HG03571 (cell line): Measurements from ENCODE around the gene RBBP9.
"Not testable (repeated sequence)": the region's sequence is repeated elsewhere in the genome, so short reads cannot be mapped to it uniquely, and the experiment has no call there.

Experiments
- ATAC-seq: cut with Tn5 transposase; IDR thresholded peaks from one replicate; pipeline ENCODE4 v1.9.1; 2021; ENCODE audit not compliant: unreplicated experiment

Gene RBBP9

DNA sequence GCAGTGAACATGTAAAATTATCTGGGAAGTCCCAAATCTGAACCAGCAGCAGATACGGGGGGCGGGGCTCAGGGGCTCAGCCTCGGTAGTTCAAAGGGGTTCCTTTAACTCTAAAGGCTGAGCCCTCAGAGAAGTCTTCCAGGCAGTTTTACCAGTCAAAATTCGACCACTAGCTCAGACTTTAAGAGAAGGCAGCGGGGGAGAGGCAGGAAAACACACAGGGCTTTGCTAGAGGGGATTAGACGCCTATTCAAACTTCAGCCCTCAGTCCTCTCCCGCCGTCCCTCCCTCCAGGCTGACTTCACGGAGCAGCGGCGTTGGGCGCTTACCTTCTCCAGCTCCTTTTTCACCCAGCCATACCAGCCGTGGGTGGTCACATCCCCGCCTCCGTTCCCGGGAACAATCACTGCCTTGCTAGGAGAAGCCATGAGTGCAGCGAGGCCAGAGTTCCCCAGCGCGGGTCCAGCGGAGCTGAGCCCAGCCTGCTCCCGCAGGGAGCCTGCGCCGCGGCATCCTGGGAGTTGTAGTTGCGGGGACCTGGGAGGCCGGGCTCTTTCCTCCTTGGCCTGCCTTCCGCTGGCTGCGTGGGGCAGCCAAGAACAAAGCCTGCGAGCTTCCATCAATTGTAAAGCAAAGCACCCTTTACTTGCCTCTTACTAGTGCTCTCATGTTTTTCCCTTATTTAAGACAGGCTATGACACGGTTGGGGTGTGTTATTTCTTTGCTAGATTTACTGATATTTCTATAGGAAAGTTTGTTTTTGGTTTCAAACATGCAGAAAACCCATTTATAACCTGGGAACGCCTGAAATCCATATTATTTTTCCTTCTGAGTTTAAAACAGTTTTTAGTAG, at the start of gene RBBP9:
Gene RBBP9, minus strand, starts transcription at position 486 of the 853 bp plus-strand sequence. Its CDS starts 58 bp downstream, at position 428.
- peak; percentile 99 for ATAC-seq

DNA sequence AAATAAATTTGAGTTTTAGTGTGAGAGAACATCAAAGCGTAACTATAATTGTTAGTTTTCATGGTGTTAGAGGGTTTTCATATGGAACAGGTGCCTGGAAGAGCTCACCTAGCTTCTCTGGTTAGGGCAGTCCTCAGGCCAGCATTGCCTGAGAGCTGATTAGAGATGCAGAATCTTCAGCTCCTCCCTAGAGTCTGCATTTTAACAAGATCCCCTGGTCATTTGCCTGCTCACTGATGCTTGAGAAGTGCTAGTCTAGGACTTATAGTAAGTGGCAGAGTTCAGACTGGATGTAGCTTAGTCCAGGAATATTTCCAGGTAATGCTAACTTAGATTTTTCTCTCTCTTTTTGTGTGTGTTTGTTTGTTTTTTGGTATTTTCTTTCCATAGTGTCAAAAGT, 48.5 kb upstream of the RBBP9 start:
- no peak for ATAC-seq

DNA sequence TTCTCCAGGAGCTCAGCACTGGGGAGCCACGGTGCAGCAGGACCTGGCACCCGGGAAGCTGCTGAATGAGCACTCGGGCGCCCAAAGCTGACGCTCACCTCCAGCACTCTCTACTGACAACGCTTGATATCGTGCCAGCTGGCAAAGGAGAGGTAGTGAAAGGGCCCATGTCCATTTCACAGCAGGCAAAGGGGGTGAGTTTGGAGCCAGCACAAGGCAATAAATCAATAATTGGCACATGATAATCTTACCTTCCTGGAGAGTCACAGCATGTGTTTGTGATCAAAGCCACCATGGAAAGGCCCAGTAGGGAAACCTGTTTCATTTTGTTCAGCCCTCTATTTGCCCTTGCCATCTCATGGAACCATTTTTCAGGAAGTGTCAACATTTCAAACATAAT, 46.9 kb upstream of the RBBP9 start:
- ATAC-seq, result no peak

DNA sequence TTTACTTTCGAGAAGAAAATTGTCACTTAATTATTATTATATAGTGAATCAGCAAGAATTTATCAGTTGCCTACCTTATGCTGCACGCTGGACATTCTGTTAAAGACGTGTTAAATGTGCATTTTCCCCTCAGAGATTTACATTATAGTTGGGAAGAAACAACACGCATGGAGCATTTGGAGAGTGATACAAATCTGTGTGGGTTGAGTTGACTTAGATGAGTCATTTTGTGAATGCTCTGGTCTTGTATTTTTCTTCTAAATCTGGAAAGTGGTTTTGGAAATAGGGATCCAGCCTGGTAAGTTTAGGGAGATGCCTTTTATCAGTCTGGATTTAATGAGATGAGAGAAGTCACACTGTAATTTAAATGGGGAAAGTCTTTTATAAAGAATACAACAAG, 46.2 kb upstream of the RBBP9 start:
- ATAC-seq, result no peak

DNA sequence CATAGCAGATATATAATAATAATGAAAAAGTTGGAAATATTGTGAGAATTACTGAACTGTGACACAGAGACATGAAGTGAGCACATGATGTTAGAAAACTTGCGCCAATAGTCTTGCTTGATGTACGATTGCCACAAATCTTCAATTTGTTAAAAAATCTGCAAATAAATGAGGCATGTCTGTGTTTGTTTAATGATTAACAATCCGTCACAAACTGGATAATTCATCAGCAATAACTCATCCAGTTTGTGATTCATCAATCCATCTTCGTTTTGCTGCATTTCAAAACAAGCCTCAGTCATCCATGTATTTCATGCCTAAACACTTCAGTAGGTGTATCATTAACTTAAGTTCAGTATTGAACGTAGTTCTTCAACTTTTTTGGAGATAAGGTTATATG, 44.7 kb upstream of the RBBP9 start:
- ATAC-seq, result no peak

DNA sequence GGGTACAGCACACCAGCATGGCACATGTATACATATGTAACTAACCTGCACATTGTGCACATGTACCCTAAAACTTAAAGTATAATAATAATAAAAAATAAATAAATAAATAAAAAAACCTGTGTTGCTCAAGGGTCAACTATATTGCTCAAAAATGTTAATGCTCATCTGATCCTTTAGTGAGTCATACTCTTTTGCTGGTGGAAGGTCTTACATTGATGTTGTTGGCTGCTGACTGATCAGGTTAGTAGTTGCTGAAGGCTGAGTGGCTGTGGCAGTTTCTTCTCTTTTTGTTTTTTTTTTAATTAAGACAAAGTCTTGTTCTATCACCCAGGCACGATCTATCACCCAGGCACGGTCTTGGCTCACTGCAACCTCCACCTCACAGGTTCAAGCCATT, 40.6 kb upstream of the RBBP9 start:
- ATAC-seq, result no peak

DNA sequence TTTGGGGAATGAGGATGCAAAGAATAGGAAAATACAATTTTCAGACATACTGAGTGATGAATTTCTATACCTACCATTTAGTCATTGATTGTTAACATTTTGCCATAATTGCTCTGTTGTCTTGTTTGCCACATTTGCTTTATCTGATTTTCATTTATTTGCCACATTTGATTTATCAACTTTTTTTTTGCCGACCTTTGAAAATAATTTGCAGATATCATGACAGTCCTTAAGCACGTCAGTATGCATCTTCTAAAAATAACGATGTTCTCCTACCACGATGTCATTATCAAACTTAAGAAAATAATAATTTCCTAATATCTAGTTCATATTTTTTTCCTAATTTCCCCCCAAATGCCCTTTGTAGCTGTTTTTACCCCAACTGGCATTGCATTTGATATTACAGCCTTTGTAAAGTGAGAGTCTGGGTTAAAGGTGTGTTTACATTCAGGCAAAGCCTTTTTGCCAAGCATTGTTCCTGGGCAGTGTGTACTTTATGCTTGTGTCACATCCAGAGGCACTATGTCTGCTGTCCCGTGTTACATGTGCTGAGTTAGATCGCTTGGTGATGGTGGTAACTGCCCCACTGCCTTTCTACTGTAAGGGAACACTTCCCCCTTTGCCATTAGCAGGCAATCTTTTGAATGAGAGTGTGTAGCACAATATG, 37.1 kb upstream of the RBBP9 start:
- ATAC-seq, result no peak

DNA sequence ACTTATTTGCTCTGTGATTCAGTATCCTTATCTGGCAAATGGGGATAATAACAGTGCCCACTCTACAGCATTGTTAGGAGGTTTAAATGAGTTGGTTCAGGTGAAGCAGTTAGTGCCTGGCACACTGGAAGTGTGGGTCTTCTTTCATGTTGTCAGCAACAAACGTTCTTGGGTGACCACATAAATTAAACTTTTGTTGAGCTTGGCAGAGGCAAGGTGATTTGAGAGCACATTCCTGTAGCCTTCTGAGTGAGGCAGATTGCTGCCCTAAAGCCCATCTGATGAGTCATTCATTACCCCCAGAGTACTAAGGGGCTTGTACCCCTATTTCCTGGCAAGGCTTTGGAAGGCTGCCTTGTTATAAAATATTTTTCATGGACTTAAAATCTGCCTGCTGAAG, 36.5 kb upstream of the RBBP9 start:
- no peak for ATAC-seq

DNA sequence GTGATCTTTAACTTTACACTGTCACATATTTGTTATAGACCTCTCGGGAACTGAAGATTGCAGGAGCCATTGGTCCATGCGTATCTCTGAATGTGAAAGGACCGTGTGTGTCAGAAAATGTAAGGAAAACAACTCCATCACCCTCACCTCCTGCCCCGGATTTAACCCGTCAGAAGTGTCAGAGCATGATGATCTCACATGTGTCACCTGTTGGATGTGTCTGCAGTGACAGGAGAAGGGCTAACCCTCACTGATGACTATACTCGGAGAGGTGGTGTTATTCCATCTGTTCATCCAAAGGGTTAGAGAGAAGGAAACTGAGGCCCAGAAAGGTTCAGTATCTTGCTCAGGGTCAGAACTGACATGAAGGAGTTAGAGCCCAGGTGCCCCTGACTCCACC, 35.6 kb upstream of the RBBP9 start:
- ATAC-seq, result no peak

DNA sequence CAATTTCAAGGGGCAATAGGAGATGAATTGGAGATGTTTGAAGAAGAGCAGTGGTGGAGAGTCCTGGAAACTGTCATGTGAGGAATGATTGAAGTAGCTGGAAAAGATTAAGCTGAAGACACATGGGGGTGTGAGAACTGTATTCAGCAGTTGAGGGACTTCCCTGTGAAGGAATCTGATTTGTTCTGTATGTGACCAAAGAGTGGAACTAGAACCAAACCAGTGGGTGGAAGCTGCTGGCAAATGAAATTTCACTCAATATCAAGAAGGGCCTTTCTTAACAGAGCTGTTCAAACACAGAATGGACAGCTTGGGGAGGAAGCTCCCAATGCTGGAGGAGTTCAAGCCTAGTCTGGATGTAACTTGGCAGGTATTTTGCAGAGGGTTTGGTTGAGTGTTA, 32.0 kb upstream of the RBBP9 start:
- no peak for ATAC-seq

DNA sequence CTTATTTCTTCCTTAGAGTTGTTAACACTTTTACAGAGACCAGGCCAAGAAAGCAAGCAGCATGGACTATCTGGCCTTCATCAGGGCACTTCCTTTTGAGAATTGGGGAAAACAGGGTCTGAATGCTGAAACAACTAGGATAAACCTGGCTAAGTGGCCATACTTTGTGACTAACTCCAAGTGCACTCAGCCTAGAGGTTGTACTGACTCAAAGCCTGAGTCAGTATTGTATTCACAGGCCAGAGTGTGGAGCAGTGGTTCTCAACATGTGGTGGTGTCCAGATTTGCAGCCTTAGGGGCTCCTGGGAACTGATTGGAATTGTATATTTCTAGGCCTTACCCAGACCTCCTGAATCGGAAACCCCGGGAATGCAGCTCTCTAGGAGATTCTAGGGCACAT, 30.8 kb upstream of the RBBP9 start:
- no peak for ATAC-seq

DNA sequence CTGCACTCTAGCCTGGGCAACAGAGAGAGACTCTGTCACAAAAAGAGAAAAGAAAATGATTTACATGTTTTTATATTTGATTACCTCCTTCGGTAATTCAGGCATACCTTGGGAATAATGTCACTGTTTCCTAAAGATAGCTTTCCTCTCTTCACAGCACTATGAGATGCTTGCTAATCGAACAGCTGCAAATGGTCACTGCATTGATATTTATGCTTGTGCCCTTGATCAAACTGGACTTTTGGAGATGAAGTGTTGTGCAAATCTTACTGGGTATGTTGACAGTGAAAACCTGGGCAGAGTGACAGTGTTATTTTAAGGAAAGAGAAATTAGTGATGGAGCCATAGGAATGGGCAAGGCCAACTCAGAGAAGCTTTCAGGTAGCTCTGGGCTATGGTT, 30.3 kb upstream of the RBBP9 start:
- no peak for ATAC-seq

DNA sequence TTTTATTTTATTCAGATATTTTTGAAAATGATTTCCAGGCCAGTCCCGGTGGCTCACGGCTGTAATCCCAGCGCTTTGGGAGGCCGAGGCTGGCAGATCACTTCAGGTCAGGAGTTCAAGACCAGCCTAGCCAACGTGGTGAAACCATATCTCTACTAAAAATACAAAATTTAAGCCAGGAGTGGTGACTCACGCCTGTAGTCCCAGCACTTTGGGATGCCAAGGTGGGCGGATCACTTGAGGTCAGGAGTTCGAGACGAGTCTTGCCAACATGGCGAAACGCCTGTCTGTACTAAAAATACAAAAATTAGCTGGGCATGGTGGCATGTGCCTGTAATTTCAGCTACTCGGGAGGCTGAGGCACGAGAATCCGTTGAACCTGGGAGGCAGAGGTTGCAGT, 29.7 kb upstream of the RBBP9 start:
- not testable (repeated sequence) for ATAC-seq

DNA sequence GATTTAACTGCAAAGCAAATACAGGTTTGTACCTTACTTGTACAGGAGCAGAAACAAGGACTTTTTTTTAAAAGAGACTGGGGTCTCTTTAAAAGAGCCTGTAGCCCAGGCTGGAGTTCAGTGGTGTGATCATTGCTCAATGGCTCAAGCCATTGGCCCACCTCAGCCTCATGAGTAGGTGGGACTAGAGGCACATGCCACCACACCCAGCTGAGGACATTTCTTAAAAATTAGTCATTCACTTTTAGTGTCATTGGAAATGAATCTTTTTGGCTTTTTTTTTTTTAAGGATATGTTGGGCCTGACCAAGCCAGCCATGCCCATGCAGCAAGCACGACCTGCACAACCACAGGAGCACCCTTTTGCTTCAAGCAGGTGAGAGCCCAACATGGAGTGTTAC, 27.6 kb upstream of the RBBP9 start:
- no peak for ATAC-seq

DNA sequence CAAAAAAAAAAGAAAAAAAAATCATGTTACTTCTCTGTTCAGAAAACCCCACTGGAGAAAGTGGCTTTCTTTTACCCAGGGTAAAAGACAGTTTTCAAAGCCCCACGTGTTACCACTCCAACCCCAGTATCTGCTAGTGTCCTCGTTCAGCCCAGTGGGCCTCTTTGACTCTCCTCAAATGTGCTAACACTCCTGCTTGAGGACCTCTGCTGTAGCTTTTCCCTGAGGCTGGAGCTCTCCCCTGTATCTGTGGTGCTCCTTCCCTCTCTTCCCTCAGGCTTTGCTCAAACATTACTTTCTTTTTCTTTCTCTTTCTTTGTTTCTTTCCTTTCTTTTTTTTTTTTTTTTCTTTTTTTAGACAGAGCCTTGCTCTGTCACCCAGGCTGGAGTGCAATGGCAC, 26.0 kb upstream of the RBBP9 start:
- ATAC-seq, result no peak

DNA sequence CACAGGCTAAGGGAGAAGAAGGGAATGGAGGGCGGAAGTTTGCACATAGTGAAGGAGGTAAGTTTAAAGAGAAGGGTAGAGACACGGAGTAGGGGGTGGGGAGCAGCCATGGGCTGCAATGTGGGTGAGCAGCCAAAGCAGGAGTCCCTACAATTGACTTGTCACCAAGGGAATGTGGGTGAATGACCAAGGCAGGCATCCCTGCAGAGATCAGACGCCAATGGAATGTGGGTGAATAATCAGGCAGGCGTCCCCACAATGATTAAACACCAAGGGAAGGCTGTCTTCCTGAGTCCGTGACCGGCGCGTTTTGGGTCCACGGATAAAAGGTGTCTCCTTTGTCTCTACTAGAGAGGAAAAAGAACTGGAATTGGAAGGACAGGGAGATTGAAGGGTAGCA, 25.0 kb upstream of the RBBP9 start:
- ATAC-seq, result not testable (repeated sequence)

DNA sequence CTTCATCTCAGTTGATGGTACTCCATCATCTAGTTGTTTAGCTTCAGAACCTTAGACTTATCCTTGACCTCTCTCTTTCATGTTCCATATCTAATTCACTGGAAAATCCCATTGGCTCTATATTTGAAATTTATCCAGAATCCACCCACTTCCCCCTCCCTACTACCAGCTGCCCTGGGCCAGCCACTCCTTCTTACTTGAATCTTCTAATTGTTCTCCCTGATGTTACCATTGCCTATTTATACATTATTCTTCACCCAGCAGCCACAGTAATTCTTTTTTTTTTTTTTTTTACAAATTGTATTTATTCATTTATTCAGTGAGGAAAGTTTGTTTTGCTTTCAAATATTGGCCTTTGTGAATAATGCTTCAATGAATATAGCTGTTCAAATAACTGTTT, 18.9 kb upstream of the RBBP9 start:
- ATAC-seq, result no peak

DNA sequence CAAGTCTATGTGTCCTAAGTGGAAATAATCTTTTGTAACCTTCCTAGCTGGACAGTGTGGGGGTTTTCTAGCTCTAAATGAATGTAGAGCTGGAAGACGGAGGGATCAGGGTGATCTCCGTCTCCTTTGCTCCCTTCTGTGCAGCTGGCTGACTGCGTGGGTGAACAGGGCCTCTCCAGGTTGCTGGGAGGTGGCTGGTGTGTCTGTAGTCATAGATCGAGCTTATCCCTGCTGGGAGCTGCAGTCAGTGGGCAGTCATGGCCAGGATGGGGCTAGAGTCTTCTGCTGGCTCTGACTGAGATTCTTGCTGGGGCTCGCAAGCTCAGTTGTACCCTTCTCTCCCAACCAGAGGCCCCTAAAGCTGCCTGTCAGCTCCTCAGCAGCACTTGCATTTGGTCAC, 17.1 kb upstream of the RBBP9 start:
- ATAC-seq, result no peak

DNA sequence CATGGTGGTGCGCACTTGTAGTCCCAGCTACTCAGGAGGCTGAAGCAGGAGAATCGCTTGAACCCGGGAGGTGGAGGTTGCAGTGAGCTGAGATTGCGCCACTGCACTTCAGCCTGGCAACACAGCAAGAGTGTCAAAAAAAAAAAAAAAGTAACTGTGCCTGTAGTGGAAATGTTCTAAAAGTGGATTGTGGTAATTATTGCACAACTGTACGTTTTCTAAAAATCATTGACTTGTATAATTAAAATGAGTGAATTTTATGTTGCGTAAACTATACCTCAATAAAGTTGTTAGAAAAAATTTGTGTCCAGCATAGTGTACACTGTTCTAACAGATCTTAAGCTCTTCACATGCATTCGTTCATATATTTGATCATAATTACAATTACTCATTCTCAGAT, 16.2 kb upstream of the RBBP9 start:
- no peak for ATAC-seq

DNA sequence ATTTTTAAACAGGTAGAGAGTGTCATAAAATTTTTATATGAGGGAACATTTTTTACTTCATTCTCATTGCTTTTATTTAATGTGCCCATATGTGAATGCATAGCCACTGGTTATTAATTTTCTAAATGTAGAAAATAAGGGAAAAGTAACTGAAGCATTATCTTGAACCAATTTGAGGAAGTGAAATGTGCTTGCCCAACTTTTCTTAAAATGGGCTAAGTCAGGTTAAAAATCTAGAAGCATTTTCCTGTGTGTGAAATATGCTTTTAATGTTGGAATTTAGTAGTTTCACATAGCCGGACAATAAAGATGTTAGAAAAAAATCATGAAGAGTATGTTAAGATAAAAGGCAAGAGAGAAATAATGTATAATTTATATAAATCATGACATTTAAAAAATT, 14.5 kb upstream of the RBBP9 start:
- ATAC-seq, result no peak

DNA sequence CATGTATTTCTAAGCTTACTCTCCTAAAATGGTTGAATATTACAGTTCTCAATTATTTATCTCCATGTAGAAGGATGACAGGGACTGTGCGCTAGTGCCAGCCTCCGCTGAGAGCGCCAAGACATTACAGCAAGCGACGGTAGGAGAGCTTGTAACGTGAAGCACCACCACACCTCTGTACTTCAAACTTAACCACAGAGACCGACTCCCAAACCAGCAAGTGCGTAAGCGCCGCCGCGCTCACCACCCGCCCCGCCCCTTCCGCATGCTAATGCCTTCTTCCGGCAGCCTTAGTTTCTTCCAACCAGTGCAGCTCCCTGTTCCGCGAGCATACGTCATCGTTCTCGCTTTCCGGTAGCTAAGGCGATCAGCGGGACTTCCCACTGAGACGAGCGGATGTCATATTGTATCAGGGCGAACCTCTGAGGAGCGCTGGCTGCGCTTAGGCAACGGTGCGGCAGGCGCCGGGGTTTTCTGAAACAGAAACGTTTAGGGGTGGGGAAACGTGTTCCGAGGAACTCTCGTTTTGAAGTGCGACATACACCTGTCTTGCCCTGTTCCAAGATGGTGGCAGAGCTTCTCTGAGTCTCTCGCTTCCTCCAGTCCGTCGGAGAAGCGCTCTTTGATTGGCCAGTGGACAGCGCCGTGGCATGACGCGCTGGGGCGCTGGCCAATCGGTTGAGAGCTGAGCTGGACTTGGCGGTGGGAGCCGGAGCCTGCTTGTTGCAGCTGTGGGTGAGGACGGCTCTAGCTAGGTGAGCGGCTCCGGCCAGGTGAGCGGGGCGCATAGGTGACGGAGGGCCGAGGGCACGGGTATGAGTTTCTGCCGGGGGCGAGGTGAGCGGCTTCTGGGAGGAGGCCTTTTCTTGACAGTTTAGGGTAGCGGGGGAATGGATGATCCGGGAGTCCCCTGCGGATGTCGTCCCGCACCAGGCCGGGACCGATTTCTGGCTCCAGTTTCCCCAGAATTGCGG, 10.5 kb upstream of the RBBP9 start, which contains the start of gene SEC23B:
Gene SEC23B, plus strand, starts transcription at position 723 of the 974 bp plus-strand sequence. CDS start 2,896 bp downstream, outside the sequence.
- peak; percentile 95 for ATAC-seq
